HG03558 (cell line): ENCODE data around the gene REXO5.

Experiments used
- ATAC-seq: cut with Tn5 transposase; IDR thresholded peaks from one replicate; pipeline ENCODE4 v1.9.1; 2021; ENCODE audit warnings: moderate number of reproducible peaks; ENCODE audit not compliant: unreplicated experiment; ENCODE audit errors: extremely low read depth

REXO5 gene

DNA sequence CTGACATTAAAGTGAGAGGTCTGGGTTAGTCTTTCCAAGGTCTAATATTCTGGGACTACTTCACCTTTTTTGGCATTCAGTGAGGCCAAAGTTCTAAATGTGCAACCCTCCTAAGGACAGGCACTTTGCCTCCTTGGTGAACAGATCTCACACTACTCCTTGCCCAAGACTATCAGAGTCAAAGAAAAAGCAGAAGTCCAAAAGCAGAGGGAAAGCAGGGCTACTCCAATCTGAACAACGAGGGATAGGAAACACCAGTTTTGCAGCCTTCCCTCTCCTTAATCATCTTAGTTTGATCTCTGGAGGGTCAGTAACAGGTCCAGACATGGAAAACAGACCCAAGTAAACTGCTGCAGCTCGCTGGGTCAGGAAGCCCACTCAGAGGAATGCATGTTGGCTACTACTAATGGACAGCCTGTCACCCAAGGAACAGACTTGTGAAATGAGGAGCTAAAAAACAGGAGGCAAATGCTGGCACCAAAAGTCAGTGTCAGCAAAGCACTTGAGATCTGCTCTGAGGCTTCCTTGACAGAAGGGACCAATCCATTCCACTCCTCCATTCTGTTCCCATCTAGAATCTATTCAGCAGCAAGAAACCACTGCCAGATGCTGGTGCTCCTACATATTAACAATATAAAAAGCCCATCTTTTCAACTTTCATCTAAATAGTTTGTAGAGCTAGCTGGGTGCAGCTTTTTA, 63.9 kb downstream of the REXO5 start:
- no peak for ATAC-seq

DNA sequence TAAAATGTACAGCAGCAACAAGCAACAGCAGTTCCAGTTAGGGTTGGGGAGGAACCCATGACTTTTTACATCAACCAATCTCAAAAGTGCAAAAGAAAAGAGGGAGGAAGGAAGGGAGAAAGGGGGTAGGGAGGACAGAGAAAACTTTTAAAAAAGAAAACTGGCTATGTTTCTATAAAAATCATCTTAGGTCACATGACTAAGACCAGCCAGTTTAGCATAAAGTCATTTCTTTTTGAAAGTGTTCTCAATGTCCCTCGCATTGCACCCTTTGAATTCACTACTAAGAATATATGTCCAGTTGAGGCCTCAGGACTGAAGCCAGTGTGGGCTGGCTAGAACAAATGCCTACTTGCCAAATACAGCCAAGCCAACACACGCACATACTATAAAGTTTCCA, 64.9 kb downstream of the REXO5 start:
- ATAC-seq = no peak

DNA sequence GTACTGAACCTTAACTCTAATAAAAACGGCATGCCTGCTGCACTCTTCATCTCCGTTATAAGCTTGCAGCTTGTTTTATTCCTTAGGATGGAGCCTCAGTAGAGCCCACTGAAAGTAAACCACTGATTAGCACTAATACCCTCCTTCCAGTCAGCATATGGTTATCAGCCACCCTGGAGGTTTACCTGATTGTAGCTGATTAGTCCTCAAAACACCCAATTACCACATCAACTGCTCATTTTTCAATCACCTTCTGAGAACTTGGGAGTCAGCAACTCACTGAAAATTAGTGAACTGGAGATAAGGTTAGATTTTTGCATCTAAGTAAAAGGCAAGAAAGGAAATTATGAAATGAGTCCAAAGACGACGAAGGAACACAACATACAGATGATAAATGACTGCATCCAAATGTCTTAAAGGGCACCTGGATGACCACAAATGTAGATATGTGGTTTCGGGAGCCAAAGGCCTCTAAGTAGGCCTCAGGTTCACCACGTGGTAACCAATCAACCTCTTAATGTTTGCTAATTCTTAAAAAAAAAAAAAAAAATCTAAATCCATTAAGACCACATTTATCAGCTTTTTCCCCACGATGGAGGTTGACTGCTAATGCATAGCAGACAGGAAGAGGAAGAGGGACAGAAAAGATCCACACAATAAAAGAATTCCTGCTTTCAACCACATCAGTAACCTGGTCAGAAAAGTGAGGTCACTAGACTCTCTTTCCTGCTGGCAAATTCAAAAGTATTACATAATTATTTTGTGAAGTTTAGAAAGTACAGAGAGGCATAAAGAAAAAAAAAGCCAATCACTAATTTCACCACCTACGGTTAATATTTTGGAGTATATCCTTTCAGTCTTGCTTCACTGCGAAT, 65.9 kb downstream of the REXO5 start:
- no peak for ATAC-seq

DNA sequence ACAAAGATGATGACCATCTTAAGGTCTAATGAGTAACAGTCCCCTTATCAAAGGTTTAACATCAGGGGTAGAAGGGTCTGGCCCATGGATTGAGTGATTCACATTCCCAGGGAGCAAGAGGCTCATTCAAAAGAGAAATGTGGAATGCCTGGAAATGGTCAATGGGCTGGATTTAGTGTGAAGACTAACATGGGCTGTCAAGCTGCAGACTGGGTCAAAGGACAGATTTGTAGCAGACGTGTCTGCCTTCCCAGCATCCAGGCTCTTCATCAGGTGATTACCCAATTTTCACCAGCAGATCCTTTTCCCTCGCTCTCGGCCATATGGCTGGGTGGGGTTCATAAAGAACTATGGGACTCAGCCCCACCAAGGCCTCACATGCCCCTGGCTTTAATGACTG, 67.0 kb downstream of the REXO5 start:
- no peak for ATAC-seq

DNA sequence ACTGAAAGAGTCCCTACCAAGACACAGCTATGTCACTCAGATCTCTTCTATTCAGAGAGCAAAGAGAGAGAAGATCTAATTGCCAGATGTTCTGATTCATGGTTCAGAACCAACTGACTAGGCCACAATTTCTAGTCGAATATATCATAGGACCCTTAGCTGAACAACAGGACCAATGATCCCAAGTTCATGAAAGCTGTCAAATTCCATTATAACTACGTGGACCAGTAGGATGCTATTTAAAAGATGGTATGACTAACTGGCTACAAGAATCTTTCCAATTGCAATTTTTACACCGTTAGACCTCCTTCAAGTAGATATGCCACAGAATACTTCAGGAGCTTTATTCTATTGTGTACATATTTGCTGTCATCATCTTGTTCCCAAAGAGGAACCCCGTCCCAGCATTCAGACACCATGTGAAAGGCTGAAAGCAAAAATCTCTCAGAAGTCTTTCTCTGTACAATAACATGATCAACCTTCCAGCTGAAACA, 67.8 kb downstream of the REXO5 start:
- ATAC-seq = no peak

DNA sequence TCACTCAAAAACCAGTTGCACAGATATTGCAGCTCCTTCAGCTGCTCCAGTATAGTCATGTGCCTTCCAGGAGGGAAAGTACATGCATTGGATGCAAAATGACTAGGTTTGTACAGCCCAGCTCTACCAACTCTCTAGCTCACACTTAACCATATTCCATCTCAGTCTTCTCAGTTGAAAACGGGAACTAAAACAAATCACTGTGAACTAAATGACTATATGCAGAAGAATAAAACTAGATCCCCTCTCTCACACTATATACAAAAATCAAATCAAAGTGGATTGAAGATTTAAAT, 69.0 kb downstream of the REXO5 start:
- no peak for ATAC-seq

DNA sequence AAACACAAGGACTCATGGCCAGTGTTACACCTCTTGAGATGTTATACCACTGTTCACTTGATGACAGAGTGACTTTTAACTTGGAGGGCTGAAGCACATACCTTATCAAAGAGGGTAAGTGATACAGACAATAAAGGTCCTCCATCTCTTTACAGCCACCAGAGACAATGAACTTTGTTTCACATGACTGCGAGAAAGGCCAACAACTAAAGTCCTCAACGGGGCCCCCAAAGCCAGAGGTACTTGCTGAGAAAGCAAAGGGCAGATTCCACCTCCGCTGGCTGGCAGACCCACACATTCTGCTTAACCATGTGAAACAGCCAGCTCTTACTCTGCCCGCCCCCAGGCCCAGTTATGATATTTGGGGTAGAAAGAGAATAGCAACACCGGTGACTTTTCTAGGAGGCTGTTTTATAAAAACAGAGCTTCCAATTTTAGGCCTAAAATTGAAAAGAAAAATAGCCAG, 72.4 kb downstream of the REXO5 start:
- ATAC-seq = no peak

DNA sequence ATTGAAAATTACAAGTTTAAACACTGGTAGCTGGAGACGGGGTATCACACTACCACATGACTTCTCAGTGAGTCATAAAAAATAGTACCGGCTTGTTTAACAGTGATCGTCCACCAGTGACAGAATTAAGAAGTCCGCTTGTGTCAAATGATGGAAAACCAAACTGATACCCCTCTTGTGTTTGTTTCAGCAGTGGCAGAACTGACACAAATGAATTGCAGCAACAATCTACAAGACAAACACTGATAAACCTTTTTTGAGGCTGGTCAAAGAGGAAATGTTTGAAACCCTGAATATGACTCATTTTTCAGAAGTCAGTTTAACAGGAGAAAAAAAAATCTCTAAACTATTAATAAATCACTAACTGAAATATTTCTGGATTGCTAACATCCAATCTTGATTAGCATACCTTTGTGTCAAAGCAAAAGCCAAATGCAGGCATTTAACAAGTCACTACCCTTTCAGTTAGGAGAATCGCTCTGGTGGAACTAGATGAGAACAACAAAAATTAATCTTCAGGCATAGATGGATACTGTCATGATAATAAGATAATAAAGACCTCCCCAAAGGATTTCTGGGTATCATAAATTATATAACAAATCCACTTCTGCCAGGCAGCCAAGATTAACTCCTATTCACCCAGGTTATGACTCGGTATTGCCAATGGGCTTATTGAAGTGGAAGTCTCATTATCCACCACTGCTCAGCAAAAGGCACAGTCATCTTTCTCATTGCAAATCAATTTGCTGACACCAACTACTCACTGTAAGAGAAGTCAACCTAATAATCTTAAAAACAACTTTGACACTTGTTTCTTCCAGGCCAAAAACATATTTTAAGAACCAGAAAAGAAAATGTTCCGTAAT, 73.1 kb downstream of the REXO5 start:
- no peak for ATAC-seq

DNA sequence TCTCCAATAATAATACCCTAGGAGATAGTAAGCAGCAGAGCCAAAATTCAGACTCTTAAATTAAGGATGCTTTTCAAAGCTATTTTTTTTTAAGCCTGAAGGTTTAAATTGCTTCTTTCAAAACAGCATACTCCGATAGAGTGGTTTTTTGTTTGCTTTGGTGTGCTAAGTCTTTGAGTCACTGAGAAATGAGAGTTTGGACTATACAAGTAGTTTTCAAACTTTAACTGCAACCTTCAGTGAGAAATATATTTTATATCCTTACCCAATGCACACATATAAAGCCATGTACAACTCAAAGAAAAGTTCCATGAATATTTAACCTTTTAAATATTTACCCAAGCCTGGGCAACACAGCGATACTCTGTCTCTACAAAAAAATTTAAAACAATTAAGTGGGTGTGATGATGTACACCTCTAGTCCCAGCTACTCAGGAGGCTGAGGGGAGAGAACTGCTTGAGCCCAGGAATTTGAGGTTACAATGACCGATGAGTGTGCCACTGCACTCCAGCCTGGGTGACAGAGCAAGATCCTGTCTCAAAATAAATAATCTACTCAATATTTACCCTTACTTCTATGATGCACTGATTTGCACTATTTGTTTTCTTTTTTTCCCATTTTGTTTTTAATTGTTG, 74.7 kb downstream of the REXO5 start:
- no peak for ATAC-seq

DNA sequence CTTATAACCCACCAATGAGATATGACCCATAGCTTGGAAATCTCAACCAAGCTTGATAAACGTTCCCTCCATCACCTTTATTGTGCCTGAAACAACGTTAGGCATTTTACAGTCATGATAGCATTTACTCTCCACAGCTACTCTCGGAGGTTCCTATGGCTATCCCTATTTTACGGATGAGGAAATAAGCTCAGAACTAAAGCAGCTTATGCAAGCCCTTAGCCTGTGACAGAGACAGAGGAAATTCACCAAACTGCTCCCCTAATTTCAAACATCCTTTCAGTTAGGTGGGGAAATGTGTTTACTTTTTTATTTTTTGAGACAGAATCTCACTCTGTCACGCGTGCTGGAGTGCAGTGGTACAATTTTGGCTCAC, 75.2 kb downstream of the REXO5 start:
- no peak for ATAC-seq

DNA sequence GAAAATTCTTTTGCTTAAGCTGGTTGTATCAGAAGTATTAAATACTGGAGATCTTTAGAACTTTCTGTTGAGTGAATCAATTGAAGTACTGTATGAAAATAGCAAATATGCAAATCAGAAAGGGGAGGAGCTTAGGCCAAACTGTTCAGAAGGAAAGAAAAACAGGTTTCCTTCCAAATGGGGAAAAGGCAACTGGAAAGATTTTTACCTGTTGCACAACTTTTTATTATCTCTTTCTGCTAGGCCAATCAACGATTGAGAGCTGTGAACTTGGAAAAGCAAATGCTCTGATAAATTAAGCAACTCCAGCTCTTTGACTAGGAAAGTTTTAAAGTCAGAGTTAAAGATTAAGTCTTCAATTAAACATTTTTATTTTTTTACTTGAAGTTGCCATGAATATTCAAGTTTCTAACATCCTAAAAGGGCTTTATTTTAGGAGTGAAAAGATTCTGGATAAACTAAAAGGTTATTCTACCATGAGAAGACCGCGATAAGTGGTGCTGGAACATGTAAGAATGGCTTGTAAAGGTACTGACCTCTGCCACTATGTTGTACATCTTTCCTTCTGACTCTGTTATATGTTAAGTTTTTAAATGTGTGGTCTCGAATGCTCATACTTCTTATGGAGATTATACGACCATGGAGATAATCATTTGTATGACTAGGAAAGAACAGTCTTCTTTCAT, 77.4 kb downstream of the REXO5 start:
- ATAC-seq = no peak

DNA sequence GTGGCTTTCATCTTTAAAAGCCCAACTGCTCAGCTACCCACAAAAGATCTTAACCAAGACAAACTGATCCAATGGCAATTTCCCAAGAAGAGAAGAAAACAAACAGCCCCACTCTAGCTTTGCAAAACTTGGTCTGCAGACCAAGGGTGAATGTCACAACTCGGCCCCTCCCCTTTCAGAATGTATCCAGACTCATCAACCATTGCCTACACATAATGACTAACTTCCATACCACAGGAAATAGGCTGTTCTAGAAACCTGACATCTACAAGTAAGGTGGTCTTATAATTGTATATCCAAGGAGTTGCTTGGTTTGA, 77.9 kb downstream of the REXO5 start:
- ATAC-seq = no peak

DNA sequence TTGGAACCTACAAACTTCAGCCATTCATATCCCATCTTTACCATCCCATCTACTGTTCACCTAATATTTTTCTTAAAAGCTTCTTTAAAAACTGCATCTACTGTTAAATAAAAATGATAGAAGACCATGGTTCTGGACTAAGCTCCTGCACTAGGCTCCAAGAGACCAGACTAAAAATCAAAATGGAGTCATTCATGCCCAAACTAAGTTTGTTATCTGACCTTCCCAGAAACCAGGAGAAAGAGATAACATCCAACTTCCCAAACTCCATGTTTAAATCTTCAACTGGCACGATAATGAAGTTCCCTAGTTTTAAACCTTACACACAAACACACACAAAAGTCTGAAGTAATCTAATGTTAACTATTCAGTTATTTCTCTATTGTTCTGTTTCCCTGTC, 80.0 kb downstream of the REXO5 start:
- ATAC-seq = no peak

DNA sequence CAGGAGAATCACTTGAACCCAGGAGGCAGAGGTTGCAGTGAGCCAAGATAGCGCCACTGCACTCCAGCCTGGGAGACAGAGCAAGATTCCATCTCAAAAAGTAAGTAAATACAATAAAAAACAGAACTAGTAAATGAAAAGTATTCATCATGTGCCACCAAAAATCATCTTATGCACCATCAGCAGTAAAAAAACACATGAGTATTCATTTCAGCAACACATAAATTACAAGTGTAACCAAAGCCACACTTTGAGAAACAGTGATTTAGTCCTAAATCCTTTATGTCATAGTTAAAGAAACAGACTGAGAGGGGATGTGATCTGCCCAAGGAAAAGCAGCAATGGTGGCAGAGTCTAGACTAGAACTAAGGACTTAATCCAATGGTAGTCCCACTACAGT, 80.9 kb downstream of the REXO5 start:
- ATAC-seq = no peak

DNA sequence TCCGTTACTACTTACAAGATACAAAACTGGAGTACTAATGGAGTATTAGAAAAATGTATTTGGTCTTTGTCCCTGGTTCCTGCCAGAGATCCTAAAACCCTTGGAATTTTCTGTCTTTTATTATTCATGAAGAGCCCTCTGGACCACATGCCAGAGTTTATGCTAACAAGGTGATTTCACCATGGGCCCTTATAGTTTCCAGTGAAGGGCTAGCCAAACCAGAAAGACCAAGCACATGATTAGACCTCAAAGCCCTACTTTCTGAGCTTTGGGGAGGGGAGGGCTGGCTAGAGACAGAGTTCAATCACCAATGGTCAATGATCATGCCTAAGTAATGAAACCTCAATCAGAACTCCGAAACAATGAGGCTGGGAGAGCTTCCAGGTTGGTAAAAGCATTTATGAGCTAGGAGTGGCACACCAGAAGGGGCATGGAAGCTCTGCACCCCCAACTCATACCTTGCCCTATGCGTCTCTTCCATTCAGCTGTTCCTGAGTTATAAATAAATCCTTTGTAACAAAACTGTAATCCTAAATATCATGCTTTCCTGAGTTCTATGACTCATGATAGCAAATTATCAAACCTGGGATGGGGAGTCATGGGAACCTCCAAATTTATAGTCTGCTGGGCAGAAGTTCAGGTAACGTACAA, 83.4 kb downstream of the REXO5 start:
- ATAC-seq = no peak

DNA sequence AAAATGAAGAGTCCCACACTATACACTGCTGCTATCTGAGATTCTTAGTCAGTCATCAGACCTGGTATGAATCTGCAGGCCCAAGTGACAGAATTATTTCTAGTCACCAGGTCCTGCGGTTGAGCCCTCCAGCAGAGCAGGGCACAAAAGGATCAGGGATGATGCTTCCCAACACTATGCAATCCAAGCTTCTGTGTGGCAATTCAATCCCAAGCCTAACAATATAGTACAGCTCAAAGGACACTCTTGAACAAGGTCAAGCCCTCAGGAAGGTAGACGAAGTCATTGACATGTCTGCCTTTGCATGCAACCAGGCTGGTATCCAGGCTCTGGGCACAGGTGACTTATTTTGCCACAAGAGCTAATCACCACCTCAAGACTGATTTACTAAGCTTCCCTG, 88.1 kb downstream of the REXO5 start:
- no peak for ATAC-seq

DNA sequence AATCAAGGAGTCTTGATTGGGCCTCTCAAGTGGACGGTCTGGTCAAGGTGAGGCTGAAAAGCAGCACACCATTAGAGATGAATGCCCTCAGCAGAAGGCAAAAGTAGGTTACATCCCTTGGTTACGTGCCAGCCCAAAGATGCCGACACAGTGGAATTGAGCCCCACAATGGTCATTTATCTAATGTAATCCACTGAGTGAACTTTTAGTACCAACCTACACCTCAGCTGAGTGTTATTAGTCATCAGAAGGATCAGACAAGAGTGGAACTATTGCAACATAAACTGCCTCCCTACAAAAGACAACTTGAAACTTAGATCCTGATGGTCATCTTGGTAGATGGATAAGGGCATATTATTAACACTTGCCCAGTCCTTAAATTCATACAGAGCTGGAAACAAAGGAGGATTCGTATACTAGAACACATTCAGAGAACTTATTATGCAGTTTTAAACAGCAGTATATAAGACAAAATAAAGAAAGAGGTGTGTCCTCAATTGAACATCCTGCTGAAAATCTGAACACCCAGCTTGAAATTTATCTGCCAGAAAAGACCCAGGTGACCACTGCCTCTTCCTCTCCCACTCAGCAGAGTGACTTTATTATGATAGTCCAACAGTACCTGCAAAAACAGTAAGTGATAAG, 91.0 kb downstream of the REXO5 start:
- ATAC-seq = no peak

DNA sequence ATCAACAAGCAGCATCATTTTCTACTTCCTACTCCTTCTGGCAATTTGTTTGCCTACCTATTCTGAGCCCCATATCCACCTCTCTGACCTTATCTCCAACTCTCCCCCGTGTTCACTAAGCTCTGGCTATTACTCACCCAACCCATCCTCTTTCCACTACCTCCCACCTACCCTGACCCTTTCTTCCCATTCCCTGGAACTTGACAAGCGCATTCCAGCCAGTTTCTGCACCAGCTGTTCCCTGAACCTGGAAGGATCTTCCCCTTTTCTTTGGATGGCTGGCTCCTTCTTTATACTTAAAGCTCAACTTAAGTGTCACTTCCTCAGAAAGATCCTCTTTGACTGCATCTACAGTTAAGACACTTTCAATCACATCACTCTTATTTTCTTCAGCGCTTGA, 91.6 kb downstream of the REXO5 start:
- ATAC-seq = no peak

DNA sequence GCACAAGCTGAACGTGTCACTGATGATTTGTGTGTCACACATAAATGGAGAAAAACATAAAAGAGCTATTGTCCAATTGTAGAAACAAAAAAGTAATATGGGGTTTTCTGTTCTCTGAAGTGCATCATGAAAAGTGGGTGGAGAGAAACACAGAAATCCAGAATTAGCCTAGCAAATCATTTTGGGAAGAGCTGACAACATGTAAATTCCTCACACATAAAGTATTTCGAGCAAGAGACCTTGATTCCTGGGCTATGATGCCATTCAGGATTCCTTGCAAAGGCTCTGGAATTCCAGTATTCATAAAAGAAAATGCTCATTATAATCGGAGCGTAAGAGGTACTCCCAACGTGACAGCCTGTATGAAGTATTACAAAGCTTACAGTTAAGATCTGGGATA, 92.7 kb downstream of the REXO5 start:
- ATAC-seq = no peak
